ENCODE data around the gene B3GALT6.

The B3GALT6 gene

DNA sequence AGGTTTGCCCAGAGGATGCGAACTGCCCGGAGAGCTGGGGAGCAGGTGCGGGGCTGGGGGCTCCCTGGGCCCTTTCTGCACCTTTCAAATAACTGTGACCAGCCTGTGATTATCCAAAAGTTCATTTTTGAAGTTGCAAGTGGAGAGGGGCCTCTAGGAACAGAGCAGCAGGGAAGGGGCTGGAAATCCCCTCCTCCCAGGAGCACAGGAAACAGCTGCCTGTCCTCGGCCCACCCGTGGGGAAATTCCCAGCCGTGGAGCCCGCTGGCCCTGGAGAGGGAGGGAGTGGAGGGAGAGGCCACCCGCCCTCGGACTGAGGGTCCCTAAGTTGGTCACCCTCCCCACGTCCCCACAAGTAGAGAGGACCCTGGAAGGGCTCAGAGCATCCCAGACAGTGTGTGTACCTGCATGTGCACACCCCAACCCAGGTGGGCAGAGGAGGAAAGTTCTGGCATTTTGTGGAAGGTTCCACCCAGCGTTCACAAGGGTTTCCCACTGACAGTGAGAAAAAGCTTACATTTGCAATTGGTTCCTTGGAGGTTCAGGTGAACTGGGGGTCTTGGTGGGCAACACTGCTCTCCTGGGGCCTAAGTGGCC is 16.9 kb upstream of the B3GALT6 start:
- H3K4me3 ChIP-seq (ENCODE audit: low read depth, low read length): no peak overlapping the region
- DNase-seq (ENCODE audit: low read depth): no peak
- TF ChIP-seq, protein P1, sequence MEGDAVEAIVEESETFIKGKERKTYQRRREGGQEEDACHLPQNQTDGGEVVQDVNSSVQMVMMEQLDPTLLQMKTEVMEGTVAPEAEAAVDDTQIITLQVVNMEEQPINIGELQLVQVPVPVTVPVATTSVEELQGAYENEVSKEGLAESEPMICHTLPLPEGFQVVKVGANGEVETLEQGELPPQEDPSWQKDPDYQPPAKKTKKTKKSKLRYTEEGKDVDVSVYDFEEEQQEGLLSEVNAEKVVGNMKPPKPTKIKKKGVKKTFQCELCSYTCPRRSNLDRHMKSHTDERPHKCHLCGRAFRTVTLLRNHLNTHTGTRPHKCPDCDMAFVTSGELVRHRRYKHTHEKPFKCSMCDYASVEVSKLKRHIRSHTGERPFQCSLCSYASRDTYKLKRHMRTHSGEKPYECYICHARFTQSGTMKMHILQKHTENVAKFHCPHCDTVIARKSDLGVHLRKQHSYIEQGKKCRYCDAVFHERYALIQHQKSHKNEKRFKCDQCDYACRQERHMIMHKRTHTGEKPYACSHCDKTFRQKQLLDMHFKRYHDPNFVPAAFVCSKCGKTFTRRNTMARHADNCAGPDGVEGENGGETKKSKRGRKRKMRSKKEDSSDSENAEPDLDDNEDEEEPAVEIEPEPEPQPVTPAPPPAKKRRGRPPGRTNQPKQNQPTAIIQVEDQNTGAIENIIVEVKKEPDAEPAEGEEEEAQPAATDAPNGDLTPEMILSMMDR (IDR thresholded peaks at IDR 0.05; ENCODE audit: low read depth, low read length, missing control alignments): no peak

DNA sequence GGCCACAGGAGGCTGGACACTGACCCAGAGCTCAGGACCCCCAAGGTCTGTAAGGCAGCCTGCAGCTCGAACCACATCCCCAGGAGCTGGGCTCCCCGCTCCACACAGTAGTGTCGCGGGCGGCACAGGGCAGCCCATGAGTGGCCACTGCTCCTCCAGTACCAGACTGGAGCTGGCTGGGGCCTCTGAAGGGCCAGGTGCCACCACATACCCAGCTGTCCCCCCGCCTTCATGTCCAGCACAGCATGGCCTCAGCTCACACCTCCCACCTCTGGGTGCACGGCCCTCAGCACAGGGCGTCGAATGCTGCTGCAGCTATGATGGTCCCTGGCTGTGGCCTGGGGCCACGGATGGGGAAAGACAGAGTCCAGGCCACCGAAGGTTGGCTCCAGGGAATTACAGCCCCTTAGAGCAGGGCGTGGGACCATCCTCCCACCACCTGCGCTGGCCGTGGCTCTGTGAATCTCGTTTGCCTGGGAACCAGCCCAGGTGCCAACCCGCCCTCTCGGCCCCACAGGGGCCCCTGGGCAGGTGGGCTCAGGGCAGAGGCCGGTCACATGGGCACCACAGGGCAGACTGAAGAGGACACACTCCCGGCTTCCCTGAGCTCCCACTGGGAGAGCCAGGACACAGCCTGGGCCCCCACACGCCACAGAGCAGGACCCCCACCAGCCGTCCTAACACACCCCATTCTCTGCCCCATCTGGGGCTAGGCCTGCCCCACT is 16.0 kb upstream of the B3GALT6 start:
- no peak for DNase-seq (ENCODE audit: low read depth)
- H3K4me3 ChIP-seq (ENCODE audit: low read depth, low read length): no peak overlapping the region
- TF ChIP-seq, protein P1 (IDR thresholded peaks at IDR 0.05; ENCODE audit: low read depth, low read length, missing control alignments): no peak

DNA sequence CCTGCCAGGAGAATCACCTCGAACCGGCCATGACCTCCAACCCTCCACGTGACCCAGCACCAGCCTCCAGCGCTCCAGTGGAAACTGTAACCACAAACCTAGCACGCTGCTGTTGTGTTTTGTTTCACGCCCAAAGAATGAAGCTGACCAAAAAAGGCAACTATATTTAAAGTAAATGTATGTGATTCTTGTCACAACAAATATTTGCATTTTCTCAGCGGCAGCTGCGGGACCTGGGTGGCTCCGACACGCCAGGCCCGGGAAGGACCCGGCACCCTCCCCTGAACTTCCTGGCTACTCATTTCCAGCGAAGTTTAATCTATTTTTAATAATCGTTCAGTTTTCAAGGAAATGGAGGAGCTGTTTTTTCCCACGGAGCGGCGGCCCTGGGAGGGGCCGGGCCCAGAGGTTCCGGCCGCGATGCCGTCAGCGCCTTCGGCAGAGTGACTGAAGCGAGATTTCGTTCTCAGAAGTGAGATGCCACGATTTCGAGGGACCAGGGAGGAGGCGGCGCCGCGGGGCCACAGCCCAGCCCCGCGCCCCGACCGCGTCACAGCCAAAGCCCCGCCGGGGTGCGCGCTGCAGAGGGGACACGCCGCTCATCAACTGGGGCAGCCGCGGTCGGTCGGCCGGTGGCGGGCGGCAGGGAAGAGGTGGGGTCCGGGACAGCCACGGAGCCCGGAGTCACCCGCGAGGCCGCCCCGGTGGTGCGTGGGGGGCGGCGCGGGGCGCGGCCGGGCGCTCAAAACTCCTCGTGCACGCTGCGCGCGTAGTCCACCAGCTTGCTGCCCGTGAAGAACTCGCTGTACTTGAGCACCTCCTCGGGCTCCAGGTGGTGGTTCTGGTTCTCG is 15.0 kb upstream of the B3GALT6 start:
- TF ChIP-seq, protein P1 (IDR thresholded peaks at IDR 0.05; ENCODE audit: low read depth, low read length, missing control alignments): no peak
- DNase-seq (ENCODE audit: low read depth): no peak
- no peak overlapping the region for H3K4me3 ChIP-seq (ENCODE audit: low read depth, low read length)

DNA sequence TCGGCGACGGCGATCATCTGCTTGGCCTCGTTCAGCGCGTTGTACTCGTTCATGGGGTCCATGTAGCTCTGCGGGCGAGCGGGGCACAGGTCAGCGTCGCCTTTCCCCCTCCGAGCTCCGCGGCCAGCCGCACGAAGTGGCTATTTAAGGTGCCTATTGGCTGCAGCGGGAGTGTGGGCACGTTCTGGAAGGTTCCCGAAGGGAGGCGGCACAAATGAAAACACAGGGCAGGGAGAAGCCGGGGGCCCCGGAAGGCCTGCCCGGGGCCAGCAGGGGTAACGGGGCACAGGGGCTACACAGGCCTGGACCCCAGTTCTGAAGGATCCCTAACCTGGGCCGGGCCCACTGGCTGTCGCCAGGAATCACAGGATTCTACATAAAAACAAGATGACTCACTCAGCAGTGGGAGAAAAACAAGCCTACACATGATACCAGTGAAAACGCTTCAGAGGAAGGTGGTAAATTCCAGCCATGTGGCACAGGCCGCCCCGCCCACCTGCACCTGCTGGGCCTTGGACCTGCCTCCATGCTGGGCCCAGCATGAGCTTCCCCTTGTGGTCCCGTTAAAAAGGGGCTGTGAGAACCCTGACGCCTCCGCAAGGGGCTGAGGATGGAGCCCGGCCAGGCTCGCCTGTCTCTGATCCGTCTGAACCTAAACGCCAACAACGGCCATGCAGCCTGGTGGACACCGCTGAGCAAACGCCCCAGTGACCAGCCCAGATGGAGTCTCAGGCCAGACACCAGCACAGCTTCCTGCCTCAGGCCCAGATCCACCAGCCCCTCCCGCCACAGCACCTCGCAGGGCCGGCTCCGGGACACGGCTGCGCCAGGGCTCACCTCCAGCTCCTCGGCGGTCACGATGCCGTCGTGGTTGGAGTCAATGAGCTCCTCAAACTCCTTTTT is 14.2 kb upstream of the B3GALT6 start:
- DNase-seq (ENCODE audit: low read depth): no peak
- H3K4me3 ChIP-seq (ENCODE audit: low read depth, low read length): no peak overlapping the region
- TF ChIP-seq, protein P1 (IDR thresholded peaks at IDR 0.05; ENCODE audit: low read depth, low read length, missing control alignments): no peak

DNA sequence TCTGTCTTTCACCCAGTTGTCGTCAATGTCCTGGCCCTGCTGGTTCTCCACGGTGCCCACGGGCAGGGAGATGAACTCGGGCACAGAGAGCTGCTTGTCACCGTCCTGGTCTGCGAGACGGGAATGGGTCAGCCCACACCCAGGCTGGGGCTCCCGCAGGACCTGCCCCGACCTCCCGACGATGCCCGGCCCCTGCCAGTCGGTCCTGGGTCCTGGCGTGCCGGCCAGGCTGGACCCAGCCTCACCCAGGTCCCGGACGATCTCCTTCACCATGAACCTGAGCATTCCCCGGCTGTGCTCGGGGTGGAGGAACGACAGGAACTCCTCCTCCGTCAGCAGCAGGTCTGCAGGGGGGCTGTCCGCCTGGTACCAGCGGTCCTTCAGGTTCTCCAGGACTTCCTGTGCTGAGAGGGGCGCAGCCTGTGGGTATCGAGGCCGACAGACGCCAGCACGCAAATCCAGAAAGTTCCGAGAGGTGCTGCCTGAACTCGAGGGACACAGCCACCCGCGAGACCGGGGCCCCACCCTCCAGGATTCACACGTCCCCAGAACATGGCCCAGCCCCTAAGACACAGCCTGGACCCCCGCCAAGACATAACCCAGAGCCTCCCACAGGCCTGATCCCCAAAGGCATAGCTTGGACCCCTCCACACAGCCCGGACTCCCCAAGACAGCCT is 13.4 kb upstream of the B3GALT6 start:
- no peak overlapping the region for H3K4me3 ChIP-seq (ENCODE audit: low read depth, low read length)
- no peak for DNase-seq (ENCODE audit: low read depth)
- TF ChIP-seq, protein P1 (IDR thresholded peaks at IDR 0.05; ENCODE audit: low read depth, low read length, missing control alignments): no peak

DNA sequence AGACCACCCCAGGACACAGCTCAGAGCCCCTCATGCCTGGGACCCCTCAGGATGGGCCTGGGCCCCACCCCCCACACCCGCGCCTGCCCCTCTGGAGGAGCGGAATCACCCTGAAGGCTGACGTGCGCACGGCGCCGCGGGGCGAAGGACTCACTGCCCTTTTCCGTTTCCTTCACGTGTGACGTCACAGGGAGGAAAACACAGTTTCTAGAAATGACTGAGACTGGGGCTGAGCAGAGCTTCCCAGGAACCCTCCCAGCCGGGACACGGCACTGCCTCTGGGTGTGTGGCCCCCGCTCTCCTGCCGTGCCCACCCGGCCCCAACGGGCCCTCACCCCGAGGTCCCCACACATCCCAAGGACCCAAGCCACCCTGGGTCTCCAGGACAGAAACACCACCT is 12.7 kb upstream of the B3GALT6 start:
- DNase-seq (ENCODE audit: low read depth): no peak
- TF ChIP-seq, protein P1 (IDR thresholded peaks at IDR 0.05; ENCODE audit: low read depth, low read length, missing control alignments): no peak
- H3K4me3 ChIP-seq (ENCODE audit: low read depth, low read length): no peak overlapping the region

All from GM12864 (cell line).